ENCODE data around the gene CECR2. TPM values are rescaled to one million over a fixed set of nuclear protein-coding genes. Genes with fewer than 3 reads are reported as not detected.

Gene CECR2
- total RNA-seq, 1 experiment from 2014 or later: 4.1 TPM

- DNase-seq (ENCODE audit: low spot score): no peak
Measured at GRCh38 chr22:17436981-17437412, 67.7 kb downstream of the CECR2 start.

DNA sequence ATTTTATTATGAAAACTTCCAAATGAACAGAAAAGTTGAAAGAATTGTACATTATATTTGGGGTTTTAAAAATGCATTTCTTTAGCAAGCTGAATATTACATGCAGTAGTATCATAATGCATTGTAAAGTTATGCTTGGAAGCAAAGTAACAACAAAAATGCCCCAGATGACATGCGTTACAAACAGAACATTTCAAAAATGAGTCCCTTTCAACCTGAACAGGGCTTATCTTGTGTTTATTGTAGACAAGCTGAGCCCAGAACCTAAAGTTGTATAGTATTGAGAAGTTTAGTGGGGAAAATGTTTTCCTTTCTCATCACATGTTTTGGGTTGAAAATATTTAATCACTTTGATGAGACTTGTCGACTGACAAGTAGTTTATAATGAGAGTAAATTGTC is 68.8 kb downstream of the CECR2 start:
- Histone ChIP-seq H3K27me3 (replicated peaks; ENCODE audit: insufficient read depth, low read depth, low read length, poor library complexity) (no peaks in the 10 kb centered on the region), H3K36me3 (ENCODE audit: insufficient read depth, low read length, poor library complexity, severe bottlenecking) (no peaks in the 10 kb centered on the region), H3K9me3 (ENCODE audit: low read depth, low read length, poor library complexity, severe bottlenecking) (no peaks in the 10 kb centered on the region), H3K4me1 (ENCODE audit: insufficient read depth, low read length, poor library complexity, severe bottlenecking) (peaks cover 17% of the 10 kb centered on the region), H3K4me3 (ENCODE audit: low read depth, low read length, poor library complexity, severe bottlenecking) (no peak overlapping the region), H3K27ac (ENCODE audit: low read depth, low read length, poor library complexity, severe bottlenecking) (no peak overlapping the region)
- ChIA-PET POLR2A (ENCODE audit: low non-redundant PET) (no interaction called here), CTCF (no interaction called here)
- intact Hi-C loops (cut with micrococcal nuclease; ENCODE audit: unreplicated experiment): no loop called here
- no TSS peak for BruUV-seq (replicated peaks)
- TF ChIP-seq, protein P1, sequence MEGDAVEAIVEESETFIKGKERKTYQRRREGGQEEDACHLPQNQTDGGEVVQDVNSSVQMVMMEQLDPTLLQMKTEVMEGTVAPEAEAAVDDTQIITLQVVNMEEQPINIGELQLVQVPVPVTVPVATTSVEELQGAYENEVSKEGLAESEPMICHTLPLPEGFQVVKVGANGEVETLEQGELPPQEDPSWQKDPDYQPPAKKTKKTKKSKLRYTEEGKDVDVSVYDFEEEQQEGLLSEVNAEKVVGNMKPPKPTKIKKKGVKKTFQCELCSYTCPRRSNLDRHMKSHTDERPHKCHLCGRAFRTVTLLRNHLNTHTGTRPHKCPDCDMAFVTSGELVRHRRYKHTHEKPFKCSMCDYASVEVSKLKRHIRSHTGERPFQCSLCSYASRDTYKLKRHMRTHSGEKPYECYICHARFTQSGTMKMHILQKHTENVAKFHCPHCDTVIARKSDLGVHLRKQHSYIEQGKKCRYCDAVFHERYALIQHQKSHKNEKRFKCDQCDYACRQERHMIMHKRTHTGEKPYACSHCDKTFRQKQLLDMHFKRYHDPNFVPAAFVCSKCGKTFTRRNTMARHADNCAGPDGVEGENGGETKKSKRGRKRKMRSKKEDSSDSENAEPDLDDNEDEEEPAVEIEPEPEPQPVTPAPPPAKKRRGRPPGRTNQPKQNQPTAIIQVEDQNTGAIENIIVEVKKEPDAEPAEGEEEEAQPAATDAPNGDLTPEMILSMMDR (conservative IDR thresholded peaks at IDR 0.05; ENCODE audit: low read depth, low read length): no peak
- no peak for TF ChIP-seq EZH2 (IDR thresholded peaks at IDR 0.05; ENCODE audit: borderline replicate concordance, low read depth, low read length, poor library complexity, severe bottlenecking)
- DNase-seq (ENCODE audit: low spot score): no peak

More at GRCh38 chr22:17436981-17437412, 67.7 kb downstream of the CECR2 start:
- Histone ChIP-seq H3K36me3 (ENCODE audit: insufficient read depth, low read length, poor library complexity, severe bottlenecking) (no peaks in the 10 kb centered on the region), H3K4me3 (ENCODE audit: low read depth, low read length, poor library complexity, severe bottlenecking) (no peak overlapping the region), H3K4me1 (ENCODE audit: insufficient read depth, low read length, poor library complexity, severe bottlenecking) (peaks cover 15% of the 10 kb centered on the region), H3K9me3 (ENCODE audit: low read depth, low read length, poor library complexity, severe bottlenecking) (no peaks in the 10 kb centered on the region), H3K27me3 (replicated peaks; ENCODE audit: insufficient read depth, low read depth, low read length, poor library complexity) (no peaks in the 10 kb centered on the region), H3K27ac (ENCODE audit: low read depth, low read length, poor library complexity, severe bottlenecking) (peak overlapping the region; percentile 57)
- ChIA-PET POLR2A (ENCODE audit: low non-redundant PET) (interaction anchor here (0.6 kb wide), 1 partner anchor 18 kb away, joined by 3 read pairs; no protein-coding TSS in a partner anchor), CTCF (interaction anchor here (0.8 kb wide), 1 partner anchor 64 kb away, joined by 3 read pairs; no protein-coding TSS in a partner anchor)
- intact Hi-C loops (cut with micrococcal nuclease; ENCODE audit: unreplicated experiment): no loop called here
- TF ChIP-seq, protein P1 (conservative IDR thresholded peaks at IDR 0.05; ENCODE audit: low read depth, low read length): no peak
- TF ChIP-seq EZH2 (IDR thresholded peaks at IDR 0.05; ENCODE audit: borderline replicate concordance, low read depth, low read length, poor library complexity, severe bottlenecking): no peak
- no TSS peak for BruUV-seq (replicated peaks)

DNA sequence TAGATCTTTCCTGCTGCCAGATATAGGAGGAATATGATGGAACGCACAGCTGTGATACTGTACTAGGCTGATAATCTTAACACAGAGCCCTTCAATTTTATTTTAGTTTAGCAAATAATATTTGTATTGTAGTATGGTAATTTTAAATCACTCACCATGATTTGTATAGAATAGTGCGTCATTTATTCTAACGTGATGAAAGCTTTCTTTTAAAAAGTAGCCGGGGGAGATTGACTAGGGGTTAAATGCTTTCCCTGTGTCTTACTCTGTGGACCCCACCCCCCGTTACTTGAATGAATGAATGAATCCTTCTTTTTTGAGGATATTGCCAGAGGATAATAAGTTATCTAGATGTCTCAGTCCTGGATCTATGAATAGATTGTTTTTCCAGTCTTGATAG is 72.1 kb downstream of the CECR2 start:
- CTCF ChIA-PET: no interaction called here
- no peaks in the 10 kb centered on the region for H3K27me3 ChIP-seq (replicated peaks; ENCODE audit: insufficient read depth, low read depth, low read length, poor library complexity)
- TF ChIP-seq, protein P1 (conservative IDR thresholded peaks at IDR 0.05; ENCODE audit: low read depth, low read length): no peak
- TF ChIP-seq EZH2 (IDR thresholded peaks at IDR 0.05; ENCODE audit: borderline replicate concordance, low read depth, low read length, poor library complexity, severe bottlenecking): no peak
- no peaks in the 10 kb centered on the region for H3K36me3 ChIP-seq (ENCODE audit: insufficient read depth, low read length, poor library complexity, severe bottlenecking)
- intact Hi-C loops (cut with micrococcal nuclease; ENCODE audit: unreplicated experiment): no loop called here
- no peak for DNase-seq (ENCODE audit: low spot score)
- no peak overlapping the region for H3K27ac ChIP-seq (ENCODE audit: low read depth, low read length, poor library complexity, severe bottlenecking)
- H3K9me3 ChIP-seq (ENCODE audit: low read depth, low read length, poor library complexity, severe bottlenecking): no peaks in the 10 kb centered on the region
- peaks cover 21% of the 10 kb centered on the region for H3K4me1 ChIP-seq (ENCODE audit: insufficient read depth, low read length, poor library complexity, severe bottlenecking)
- no TSS peak for BruUV-seq (replicated peaks)
- POLR2A ChIA-PET (ENCODE audit: low non-redundant PET): no interaction called here
- H3K4me3 ChIP-seq (ENCODE audit: low read depth, low read length, poor library complexity, severe bottlenecking): no peak overlapping the region

Measured in A673 (cell line).